Effector CD8-positive, alpha-beta T cell (primary cell): ENCODE data around the gene EPHB2.

ENCODE experiments used
- DNase-seq: peaks from one replicate; lab custom pipeline; 2025; lab: John Stamatoyannopoulos, UW

EPHB2 gene

GRCh38 chr1:22751124-22751531 lies 40.5 kb downstream of the EPHB2 start:
- no peak for DNase-seq

- no peak for DNase-seq
Measured at GRCh38 chr1:22752339-22752738, 41.7 kb downstream of the EPHB2 start.

- DNase-seq: no peak
Measured at GRCh38 chr1:22753481-22753971, 42.9 kb downstream of the EPHB2 start.

GRCh38 chr1:22754106-22754768 lies 43.6 kb downstream of the EPHB2 start:
- DNase-seq: no peak

GRCh38 chr1:22754824-22755223 lies 44.2 kb downstream of the EPHB2 start:
- no peak for DNase-seq

GRCh38 chr1:22755641-22756040 lies 45.0 kb downstream of the EPHB2 start:
- no peak for DNase-seq

- no peak for DNase-seq
Measured at GRCh38 chr1:22756125-22756735, 45.6 kb downstream of the EPHB2 start.

- no peak for DNase-seq
Measured at GRCh38 chr1:22760455-22760854, 49.8 kb downstream of the EPHB2 start.

- DNase-seq: no peak
Measured at GRCh38 chr1:22761101-22761500, 50.5 kb downstream of the EPHB2 start.

GRCh38 chr1:22761821-22762220 lies 51.2 kb downstream of the EPHB2 start:
- DNase-seq: no peak

- no peak for DNase-seq
Measured at GRCh38 chr1:22763487-22764200, 53.0 kb downstream of the EPHB2 start.

GRCh38 chr1:22767852-22768251 lies 57.2 kb downstream of the EPHB2 start:
- no peak for DNase-seq

GRCh38 chr1:22769932-22770331 lies 59.3 kb downstream of the EPHB2 start:
- DNase-seq: no peak

- DNase-seq: no peak
Measured at GRCh38 chr1:22772014-22772413, 61.4 kb downstream of the EPHB2 start.

- DNase-seq: no peak
Measured at GRCh38 chr1:22773981-22774832, 63.6 kb downstream of the EPHB2 start.

- DNase-seq: no peak
Measured at GRCh38 chr1:22774833-22775182, 64.2 kb downstream of the EPHB2 start.

- DNase-seq: no peak
Measured at GRCh38 chr1:22775478-22775877, 64.8 kb downstream of the EPHB2 start.

GRCh38 chr1:22776035-22776613 lies 65.5 kb downstream of the EPHB2 start:
- DNase-seq: no peak

GRCh38 chr1:22777388-22778057 lies 66.9 kb downstream of the EPHB2 start:
- no peak for DNase-seq

GRCh38 chr1:22778408-22778807 lies 67.8 kb downstream of the EPHB2 start:
- DNase-seq: no peak

GRCh38 chr1:22778862-22779520 lies 68.4 kb downstream of the EPHB2 start:
- DNase-seq: no peak
